ENCODE data around the gene SLC6A20.

The SLC6A20 gene, protein sequence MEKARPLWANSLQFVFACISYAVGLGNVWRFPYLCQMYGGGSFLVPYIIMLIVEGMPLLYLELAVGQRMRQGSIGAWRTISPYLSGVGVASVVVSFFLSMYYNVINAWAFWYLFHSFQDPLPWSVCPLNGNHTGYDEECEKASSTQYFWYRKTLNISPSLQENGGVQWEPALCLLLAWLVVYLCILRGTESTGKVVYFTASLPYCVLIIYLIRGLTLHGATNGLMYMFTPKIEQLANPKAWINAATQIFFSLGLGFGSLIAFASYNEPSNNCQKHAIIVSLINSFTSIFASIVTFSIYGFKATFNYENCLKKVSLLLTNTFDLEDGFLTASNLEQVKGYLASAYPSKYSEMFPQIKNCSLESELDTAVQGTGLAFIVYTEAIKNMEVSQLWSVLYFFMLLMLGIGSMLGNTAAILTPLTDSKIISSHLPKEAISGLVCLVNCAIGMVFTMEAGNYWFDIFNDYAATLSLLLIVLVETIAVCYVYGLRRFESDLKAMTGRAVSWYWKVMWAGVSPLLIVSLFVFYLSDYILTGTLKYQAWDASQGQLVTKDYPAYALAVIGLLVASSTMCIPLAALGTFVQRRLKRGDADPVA

DNA sequence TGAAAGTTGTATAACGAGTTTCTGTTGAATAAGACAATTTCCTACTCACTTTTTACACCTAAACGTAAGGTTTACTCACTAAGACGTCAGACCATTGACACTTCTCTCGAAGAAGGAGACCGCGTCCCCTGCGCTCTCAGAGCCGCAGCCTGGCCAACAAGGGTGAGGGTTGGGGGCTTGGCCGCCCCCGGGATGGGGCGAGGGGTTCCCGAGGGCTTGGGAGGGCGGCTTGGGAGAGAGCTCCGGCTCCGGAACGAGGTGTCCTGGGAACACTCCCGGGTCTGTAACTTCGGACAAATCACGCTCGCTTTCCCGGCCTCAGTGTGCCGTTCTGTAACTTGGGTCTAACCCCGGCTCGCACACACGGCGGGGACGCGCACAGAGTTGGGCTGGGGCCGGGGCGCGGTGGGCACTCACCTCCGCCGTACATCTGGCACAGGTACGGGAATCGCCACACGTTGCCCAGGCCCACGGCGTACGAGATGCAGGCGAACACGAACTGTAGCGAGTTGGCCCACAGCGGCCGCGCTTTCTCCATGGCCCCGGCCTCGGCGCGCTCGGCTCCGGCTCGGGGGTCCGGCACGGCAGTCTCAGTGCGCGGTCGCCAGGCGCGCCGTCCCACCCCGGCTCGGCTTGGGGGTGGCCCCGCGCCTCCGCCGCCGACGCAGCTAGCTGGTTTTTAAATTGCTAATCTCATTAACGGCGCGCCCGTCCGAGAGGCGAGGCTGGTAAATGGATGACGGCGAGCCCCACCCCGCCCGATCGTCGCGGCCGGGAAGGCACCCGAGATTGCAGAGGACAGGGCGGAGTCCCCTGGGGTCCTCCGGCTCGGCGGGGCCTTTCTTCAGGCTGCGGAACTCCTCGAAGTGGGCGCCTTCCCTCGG, at the start of gene SLC6A20:
TSS of gene SLC6A20 (minus strand) at position 655 of the 884 bp plus-strand sequence. CDS start at position 538, 117 bp downstream.
- DNase-seq (ENCODE audit: low spot score), result no peak

GRCh38 chr3:45844616-45845015, 48.3 kb upstream of the SLC6A20 start:
- no peak for DNase-seq (ENCODE audit: low spot score)

DNA sequence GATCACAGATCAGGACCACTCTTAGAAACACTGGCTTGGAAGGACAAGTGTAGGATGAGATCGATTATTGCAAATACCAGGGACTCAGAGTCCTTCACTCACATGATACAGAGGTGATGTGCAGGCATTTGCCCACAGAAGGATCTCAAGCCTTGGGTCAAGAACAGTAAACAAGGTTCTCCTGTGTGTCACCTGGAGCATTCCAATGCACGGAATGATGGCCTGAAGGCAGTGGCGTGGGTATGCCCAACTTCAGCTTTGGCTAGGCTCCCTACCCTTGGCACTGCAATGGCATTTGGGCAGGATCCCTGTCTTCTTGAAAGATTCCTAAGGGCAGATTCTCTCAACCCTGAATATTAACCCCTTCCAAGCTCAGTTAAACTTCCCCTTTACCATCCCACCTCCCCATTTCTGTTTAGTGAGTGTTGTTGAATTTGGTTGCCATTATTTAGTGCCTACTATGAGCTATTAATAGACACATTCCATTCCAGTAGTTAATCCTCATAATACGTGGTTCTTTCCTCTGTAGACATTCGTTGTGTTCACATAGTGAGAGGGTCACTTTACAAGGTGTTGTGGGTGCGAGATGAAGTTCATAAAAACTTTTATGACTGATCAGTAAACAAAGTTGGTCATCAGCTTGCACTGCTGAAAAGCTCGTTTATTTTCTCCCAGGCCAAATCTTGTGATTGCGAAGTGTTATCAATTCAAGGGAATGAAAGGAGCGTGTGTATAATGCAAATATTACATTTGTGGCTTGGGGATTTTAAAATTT, 46.7 kb upstream of the SLC6A20 start:
- no peak for DNase-seq (ENCODE audit: low spot score)

DNA sequence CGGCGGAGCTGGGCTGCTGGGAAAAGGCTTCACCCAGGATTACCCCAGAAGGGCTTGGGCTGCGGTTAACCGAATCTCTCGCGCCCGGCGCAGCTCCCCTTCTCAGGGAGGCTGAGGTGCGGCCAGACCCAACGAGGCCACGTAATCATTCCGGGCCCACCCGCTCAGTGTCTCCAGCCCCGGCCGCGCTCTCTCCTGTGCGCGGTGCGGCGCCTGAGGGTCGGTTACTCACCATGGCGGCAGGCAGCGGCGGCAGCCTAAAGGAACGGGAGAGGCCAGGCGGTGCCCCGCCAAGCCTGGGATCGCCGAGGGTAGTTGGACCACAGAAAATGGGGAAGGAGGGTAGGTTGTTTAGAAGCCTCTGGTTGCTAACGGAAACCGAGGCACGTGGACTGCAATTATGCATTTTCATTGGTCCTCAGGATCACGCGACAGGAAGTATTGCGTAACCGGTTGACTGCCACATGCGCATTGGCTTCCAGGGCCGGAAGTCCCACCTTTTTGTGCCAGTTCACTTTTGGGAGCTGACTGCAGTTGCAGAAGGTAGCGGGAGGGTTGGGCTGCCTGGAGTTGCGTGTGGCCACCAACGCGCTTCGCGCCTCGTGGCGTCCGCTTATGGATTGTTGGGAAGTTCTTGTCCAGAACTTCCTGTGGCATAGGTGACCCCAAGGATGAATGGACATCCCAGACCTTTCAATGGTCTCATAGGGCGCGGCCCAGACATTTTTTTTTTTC, 45.6 kb upstream of the SLC6A20 start, which contains the start of gene LZTFL1:
TSS of gene LZTFL1 (minus strand) at position 363 of the 735 bp plus-strand sequence. CDS start at position 235, 128 bp downstream.
- DNase-seq (ENCODE audit: low spot score), result no peak

GRCh38 chr3:45841420-45841756, 45.1 kb upstream of the SLC6A20 start:
- DNase-seq (ENCODE audit: low spot score), result no peak

GRCh38 chr3:45838466-45838865, 42.1 kb upstream of the SLC6A20 start:
- DNase-seq (ENCODE audit: low spot score), result no peak

GRCh38 chr3:45832699-45833098, 36.4 kb upstream of the SLC6A20 start:
- DNase-seq (ENCODE audit: low spot score), result peak; percentile 20

- no peak for DNase-seq (ENCODE audit: low spot score)
These were observed 33.8 kb upstream of the SLC6A20 start for GRCh38 chr3:45830121-45830520.

DNA sequence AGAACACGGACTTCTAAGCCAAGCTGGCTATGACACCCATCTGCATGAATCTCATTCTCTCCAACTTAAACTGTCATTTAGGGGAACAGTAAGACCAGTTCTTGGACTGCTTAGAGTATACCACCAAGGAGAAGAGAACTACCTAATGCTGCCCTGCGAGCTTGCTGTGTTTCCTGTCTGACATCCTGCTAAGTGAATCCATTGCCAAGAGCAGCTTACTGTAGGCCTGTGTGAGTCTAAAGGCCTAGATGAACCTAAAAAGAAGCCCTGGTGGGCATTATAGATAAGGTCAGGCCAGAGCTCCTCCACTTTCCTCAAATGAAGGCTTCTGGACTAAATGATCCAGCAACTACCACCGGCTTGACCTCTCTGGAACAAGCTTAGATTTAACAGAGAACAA, 30.6 kb upstream of the SLC6A20 start:
- DNase-seq (ENCODE audit: low spot score), result no peak

DNA sequence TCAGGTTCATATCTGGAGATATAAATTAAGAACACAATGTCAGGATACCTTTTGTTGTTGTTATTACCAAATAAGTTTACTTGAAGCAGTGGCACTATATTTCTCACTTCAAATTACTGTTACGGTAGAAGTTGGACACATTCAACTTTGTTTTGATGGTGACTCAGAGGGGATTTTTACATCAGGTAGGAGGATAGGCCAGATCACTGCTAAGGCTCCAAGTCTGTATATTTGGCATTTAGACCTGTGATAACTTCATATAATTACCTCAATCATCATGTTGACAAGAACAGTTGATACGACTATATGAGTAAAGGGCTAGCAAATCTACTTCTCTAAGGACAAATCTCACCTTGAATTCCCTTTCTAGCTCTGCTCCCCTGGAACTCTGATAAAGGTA, 30.0 kb upstream of the SLC6A20 start:
- no peak for DNase-seq (ENCODE audit: low spot score)

DNA sequence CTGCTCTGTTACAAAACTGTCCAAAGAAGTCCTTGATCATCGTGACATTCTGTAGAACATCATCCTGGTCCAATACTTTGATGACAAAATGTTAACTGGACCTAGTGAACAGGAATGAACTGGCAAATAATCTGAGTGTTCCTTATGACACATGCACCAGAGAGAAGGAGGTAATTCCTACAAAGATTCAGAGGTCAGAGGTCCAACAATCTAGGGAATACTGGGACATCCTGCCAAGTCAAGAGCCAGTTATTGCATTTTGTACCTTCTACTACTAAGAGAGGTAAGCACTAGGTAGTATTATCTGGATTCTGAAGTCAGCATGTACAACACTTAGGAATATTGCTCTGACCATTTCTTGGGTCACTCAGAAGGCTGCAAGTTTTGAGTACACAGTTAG, 24.8 kb upstream of the SLC6A20 start:
- no peak for DNase-seq (ENCODE audit: low spot score)

DNA sequence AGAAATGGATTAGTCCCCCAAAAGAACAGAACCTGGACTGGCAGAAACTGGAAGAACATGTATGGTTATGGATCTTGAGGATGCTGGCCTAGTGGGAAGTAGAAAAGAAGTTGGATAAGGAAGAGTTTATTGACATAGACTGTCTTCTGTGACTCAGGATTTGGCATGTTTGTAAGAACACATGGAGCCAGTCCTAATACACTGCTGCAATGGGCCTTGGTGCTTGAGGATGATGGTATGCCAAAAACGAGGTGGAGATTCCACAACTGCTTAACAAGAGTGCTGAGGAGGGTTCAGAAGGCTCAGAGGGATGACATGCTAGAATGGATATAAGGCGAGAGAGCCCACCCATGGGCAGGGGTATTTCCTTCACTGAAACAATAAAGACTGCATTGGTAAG, 23.2 kb upstream of the SLC6A20 start:
- no peak for DNase-seq (ENCODE audit: low spot score)

DNA sequence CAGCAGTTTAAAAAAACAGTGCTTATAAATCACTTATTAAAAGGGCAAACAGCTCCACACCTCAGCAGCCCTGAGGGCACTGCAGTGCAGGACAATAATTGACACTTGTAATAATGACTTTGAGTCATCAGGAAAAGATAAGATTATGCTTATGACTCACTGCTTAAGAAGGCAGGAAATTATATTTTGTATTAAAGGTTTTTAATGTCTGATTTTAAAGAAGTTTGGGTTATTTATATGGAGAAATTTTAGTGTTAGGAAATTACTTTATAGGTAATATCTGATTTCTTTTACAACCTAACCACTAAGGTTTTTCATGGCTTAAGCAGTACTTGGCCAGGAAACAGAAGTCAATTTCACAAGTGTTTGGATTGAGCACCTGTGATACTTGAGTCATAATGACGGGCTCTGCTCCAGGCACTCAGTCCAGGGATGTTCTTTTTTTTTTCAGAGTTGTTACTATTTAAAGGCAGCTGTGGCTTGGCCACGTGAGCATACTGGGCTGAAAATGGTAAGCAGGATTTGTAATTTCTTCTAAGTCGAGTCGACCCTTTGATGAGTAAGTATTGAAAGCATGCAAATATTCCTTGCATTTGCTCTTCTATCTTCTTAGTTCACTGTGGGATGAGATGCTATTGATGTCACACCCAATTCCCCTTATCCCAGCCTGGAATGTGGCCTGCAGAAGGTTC, 21.6 kb upstream of the SLC6A20 start:
- DNase-seq (ENCODE audit: low spot score), result no peak

DNA sequence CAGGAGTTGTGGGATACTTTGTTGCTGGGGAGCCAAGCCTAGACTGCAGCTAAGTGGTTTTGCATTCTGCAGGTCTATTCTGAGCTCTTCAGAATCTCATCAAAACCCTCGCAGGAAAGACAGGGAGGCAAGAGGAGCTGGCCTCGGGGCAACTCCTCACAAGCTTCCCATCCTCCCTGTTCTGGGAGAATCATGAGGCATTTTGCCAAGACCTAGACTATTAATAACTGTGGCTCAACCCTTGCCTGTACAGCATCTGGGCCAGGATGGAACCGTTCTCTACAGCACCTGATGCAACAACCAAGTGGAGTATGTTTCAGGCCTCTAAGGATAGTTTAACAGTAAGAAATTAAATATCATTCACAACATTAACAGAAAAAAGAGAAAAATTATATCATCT, 20.2 kb upstream of the SLC6A20 start:
- DNase-seq (ENCODE audit: low spot score), result no peak

DNA sequence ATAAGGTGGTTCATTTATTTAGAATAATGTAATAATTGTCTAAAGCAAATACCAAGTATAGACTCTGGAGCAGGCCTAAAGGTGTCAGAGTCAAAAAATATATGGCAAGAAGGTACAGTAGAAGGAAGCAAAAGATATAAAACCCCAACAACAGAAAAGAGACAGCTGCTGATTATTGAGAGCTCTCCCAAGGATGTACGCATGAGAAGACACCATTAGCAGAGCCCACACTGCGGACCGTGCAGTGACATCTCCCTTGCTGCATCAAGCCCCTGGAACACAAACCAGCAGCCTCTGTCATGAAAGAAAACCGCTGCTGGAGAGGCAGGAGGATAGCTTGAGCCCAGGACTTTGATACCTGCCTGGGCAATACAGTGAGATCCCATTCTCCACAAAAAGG, 18.0 kb upstream of the SLC6A20 start:
- peak; percentile 9 for DNase-seq (ENCODE audit: low spot score)

DNA sequence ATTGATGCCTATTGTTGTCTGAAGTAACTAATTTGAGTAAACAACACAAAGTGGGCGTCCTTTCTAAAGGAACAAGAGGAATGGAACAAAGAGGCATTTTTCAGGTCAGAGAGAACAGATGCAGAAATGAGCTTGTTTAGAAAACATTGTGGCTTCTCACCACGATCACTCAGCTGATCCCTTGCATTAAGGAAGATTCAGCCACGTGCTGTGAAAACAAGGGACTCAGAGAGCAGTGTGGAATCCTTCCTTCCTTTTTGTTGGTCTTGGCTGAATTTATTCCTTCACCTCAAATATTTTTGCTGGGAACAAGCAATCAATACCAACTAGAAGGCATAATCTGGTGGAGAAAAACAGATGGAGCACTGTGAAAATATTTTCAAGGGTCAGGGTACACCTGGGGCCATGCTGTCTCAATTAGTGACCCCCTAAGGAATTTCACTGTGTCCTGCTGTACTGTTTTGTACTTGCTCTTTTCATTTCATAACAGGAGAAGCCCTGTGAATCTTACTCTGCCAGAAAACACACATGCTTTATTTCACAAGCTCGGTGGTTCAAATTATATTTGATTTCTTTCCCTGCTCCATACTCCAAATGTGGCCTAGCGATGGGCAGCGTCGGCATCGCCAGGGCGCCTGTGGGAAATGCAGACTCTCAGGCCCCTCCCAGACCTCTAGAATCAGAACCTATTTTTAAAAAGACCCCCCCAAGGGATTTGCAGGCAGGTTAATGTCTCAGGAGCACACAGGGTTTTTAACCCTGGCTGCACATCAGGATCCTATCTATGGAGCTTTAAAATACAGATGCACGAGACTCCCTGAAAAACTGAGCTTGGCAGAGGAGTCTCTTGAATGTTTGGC, 11.6 kb upstream of the SLC6A20 start:
- no peak for DNase-seq (ENCODE audit: low spot score)

DNA sequence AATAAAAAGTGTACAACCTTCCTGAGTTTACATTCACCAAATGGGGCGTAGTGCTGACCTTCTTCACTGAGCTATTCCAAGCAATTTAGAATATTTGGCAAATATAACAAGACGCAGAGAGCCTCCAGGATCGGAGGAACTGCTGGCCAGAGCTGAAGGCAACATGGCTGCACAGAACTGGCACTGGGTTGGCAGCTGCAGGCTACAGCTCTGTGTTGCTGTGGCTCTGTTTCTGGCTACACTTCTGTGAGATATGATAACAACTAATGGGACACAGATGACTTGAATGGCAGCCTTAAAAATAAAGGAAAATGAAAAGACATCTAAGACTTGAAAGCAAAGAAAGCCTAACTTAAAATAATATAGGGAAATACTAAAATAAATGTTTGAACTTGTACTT, 10.8 kb upstream of the SLC6A20 start:
- no peak for DNase-seq (ENCODE audit: low spot score)

DNA sequence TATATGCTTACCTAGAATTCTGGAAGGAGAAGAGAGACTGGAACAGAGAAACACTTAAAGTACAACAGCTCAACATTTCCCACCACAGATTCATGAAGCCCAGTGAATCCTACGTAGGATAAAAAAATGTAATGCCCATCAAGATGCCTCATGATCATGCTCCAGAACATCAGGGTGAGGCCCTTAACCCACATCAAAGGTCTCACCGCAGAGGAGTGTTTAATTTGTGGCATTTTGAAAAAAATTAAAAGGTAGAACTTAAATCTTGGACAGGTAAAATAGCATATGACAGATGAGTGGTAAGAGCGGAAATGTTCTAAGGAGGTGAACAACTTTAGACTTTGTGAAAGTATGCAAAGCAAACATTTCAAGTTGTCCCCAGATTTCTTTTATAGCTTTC, 9.7 kb upstream of the SLC6A20 start:
- no peak for DNase-seq (ENCODE audit: low spot score)

- no peak for DNase-seq (ENCODE audit: low spot score)
These were observed 7.1 kb upstream of the SLC6A20 start for GRCh38 chr3:45803252-45803935.
